H1 (cell line): ENCODE results near the gene MRPL50. TPM values are rescaled to one million over a fixed set of nuclear protein-coding genes. Genes with fewer than 3 reads are reported as not detected.

ENCODE experiments used
- CTCF ChIA-PET: fragments of 300-600 bp; sonication (Branson Sonifier 250); formaldehyde crosslinking; loops from one replicate; lab custom pipeline; 2021; ENCODE audit not compliant: partially characterized antibody; lab: Charles Lee
- POLR2A ChIA-PET: fragments of 300-600 bp; sonication (Branson Sonifier 250); formaldehyde crosslinking; loops from one replicate; lab custom pipeline; 2021; ENCODE audit warnings: inconsistent platforms; ENCODE audit not compliant: partially characterized antibody; lab: Charles Lee
- DNase-seq, 2 experiments: peaks; one replicate each; pipeline versions ENCODE4 v3.0.0 to v3.0.0-alpha.2; 2010 to 2022; ENCODE audit warnings: low spot score in 2 of 2, low read depth in 1 of 2, mixed read lengths in 1 of 2
- FAIRE-seq: peaks from 2 replicates; lab custom pipeline; 2011; peaks lifted over from hg19 to GRCh38; lab: Jason Lieb, UNC
- H2AFZ ChIP-seq: 2 replicates; pipeline ENCODE4 v1.8.1; 2012; ENCODE audit warnings: low read length, inconsistent platforms
- H2AK5ac ChIP-seq: 2 replicates; pipeline ENCODE4 v1.6.1; 2013; ENCODE audit warnings: low read depth, low read length
- H2BK120ac ChIP-seq: replicated peaks from 2 replicates; pipeline ENCODE3; 2013; ENCODE audit warnings: low read depth, low read length, inconsistent platforms
- H2BK12ac ChIP-seq: 2 replicates; pipeline ENCODE4 v1.6.1; 2013; ENCODE audit warnings: low read depth, low read length
- H2BK15ac ChIP-seq: 2 replicates; pipeline ENCODE4 v1.6.1; 2013; ENCODE audit warnings: low read length
- H2BK20ac ChIP-seq: 2 replicates; pipeline ENCODE4 v1.6.1; 2013; ENCODE audit warnings: low read length
- H2BK5ac ChIP-seq: 2 replicates; pipeline ENCODE4 v1.6.1; 2013; ENCODE audit warnings: low read depth, low read length
- H3K14ac ChIP-seq: 2 replicates; pipeline ENCODE4 v1.6.1; 2013; ENCODE audit warnings: inconsistent platforms; ENCODE audit not compliant: insufficient read length
- H3K18ac ChIP-seq: 2 replicates; pipeline ENCODE4 v1.6.1; 2013; ENCODE audit warnings: low read length; ENCODE audit errors: extremely low read depth
- H3K23ac ChIP-seq: 2 replicates; pipeline ENCODE4 v1.6.1; 2013; ENCODE audit warnings: inconsistent platforms; ENCODE audit not compliant: insufficient read length
- H3K23me2 ChIP-seq: 2 replicates; pipeline ENCODE4 v1.6.1; 2013; ENCODE audit warnings: low read depth, low read length
- H3K27ac ChIP-seq: 2 replicates; pipeline ENCODE4 v1.6.1; 2011; ENCODE audit warnings: low read depth, low read length, inconsistent platforms
- H3K27me3 ChIP-seq, 4 experiments: replicated peaks in 1 of 4; 1 replicate in 1 of 4; 2 replicates in 3 of 4; pipeline versions ENCODE4 v1.6.1 to v1.8.1; 2011 to 2013; ENCODE audit warnings: low read length in 3 of 4, mild to moderate bottlenecking in 3 of 4, inconsistent platforms in 2 of 4, mixed read lengths in 2 of 4, moderate library complexity in 1 of 4; ENCODE audit not compliant: control insufficient read depth in 3 of 4, insufficient read depth in 3 of 4; ENCODE audit errors: extremely low read depth in 1 of 4
- H3K36me3 ChIP-seq, 4 experiments: 2 replicates each; pipeline versions ENCODE4 v1.6.1 to v1.8.1; 2011 to 2013; ENCODE audit warnings: mild to moderate bottlenecking in 4 of 4, low read length in 3 of 4, moderate library complexity in 2 of 4, control low read depth in 1 of 4, inconsistent platforms in 1 of 4; ENCODE audit not compliant: insufficient read depth in 4 of 4, control insufficient read depth in 2 of 4
- H3K4ac ChIP-seq: replicated peaks from 2 replicates; pipeline ENCODE3; 2013; ENCODE audit warnings: low read length, low read depth, mixed read lengths, inconsistent platforms; ENCODE audit not compliant: insufficient read length
- H3K4me1 ChIP-seq, 4 experiments: replicated peaks in 1 of 4; 1 replicate in 1 of 4; 2 replicates in 3 of 4; pipeline versions ENCODE4 v1.6.1 to v1.8.1; 2011 to 2013; ENCODE audit warnings: low read length in 3 of 4, inconsistent platforms in 2 of 4, mixed read lengths in 1 of 4; ENCODE audit not compliant: insufficient read depth in 4 of 4, control insufficient read depth in 3 of 4
- H3K4me2 ChIP-seq, 2 experiments: 2 replicates each; pipeline versions ENCODE4 v1.6.1 to v1.8.1; 2011 to 2013; ENCODE audit warnings: low read depth in 2 of 2, low read length in 2 of 2, control low read depth in 1 of 2, inconsistent platforms in 1 of 2, mild to moderate bottlenecking in 1 of 2; ENCODE audit not compliant: insufficient read depth in 1 of 2
- H3K4me3 ChIP-seq, 4 experiments: fragments of 200-600, 300-600 bp in 1 of 4; sonication (generic), shearing (Covaris generic), sonication (Bioruptor Twin) in 1 of 4; 2 replicates each; pipeline versions ENCODE4 v1.5.1 to v1.8.1; 2011 to 2016; ENCODE audit warnings: low read length in 4 of 4, low read depth in 3 of 4, control low read depth in 2 of 4, inconsistent platforms in 2 of 4, mild to moderate bottlenecking in 2 of 4, mixed read lengths in 1 of 4, moderate library complexity in 1 of 4; ENCODE audit not compliant: insufficient read depth in 2 of 4; ENCODE audit errors: extremely low read depth in 1 of 4
- H3K56ac ChIP-seq: replicated peaks from 2 replicates; pipeline ENCODE3; 2013; ENCODE audit warnings: low read depth, mild to moderate bottlenecking, mixed read lengths, low read length, inconsistent platforms; ENCODE audit not compliant: insufficient read length
- H3K79me1 ChIP-seq: 2 replicates; pipeline ENCODE4 v1.6.1; 2013; ENCODE audit warnings: low read depth, low read length, control low read depth
- H3K79me2 ChIP-seq, 2 experiments: 2 replicates each; pipeline versions ENCODE4 v1.6.1 to v1.8.1; 2012 to 2013; ENCODE audit warnings: low read length in 2 of 2, mild to moderate bottlenecking in 2 of 2, inconsistent platforms in 1 of 2; ENCODE audit not compliant: insufficient read depth in 2 of 2, control insufficient read depth in 1 of 2
- H3K9ac ChIP-seq, 4 experiments: replicated peaks in 1 of 4; 1 replicate in 1 of 4; 2 replicates in 3 of 4; pipeline versions ENCODE4 v1.6.1 to v1.8.1; 2011 to 2013; ENCODE audit warnings: low read depth in 3 of 4, low read length in 3 of 4, control low read depth in 2 of 4, mild to moderate bottlenecking in 2 of 4, moderate library complexity in 2 of 4, inconsistent platforms in 1 of 4; ENCODE audit errors: extremely low read depth in 1 of 4
- H3K9me3 ChIP-seq, 2 experiments: 2 replicates each; pipeline versions ENCODE4 v1.6.1 to v1.8.1; 2012 to 2013; ENCODE audit warnings: mild to moderate bottlenecking in 2 of 2, moderate library complexity in 2 of 2, control low read depth in 1 of 2, inconsistent platforms in 1 of 2, low read depth in 1 of 2, low read length in 1 of 2, mixed read lengths in 1 of 2; ENCODE audit not compliant: insufficient read depth in 2 of 2
- H4K20me1 ChIP-seq, 2 experiments: replicated peaks in 1 of 2; 2 replicates each; pipeline versions ENCODE3 to v1.8.1; 2011 to 2013; ENCODE audit warnings: inconsistent platforms in 2 of 2, low read length in 2 of 2, mild to moderate bottlenecking in 1 of 2; ENCODE audit not compliant: insufficient read depth in 2 of 2, control insufficient read depth in 1 of 2
- H4K5ac ChIP-seq: 2 replicates; pipeline ENCODE4 v1.6.1; 2013; ENCODE audit warnings: low read length, low read depth, mixed read lengths, inconsistent platforms; ENCODE audit not compliant: insufficient read length
- H4K8ac ChIP-seq: 2 replicates; pipeline ENCODE4 v1.8.0; 2013; ENCODE audit warnings: mild to moderate bottlenecking, moderate library complexity, low read length, inconsistent platforms; ENCODE audit not compliant: insufficient read depth; ENCODE audit errors: extremely low read depth
- H4K91ac ChIP-seq: replicated peaks from 2 replicates; pipeline ENCODE3; 2013; ENCODE audit warnings: low read length, mixed read lengths, inconsistent platforms; ENCODE audit not compliant: insufficient read length
- ATF2 ChIP-seq: IDR thresholded peaks from 2 replicates; pipeline ENCODE4 v1.6.1; 2012; ENCODE audit warnings: low read length, inconsistent platforms
- BACH1 ChIP-seq: IDR thresholded peaks from 2 replicates; pipeline ENCODE4 v1.6.1; 2012; ENCODE audit warnings: low read length, improper control_type of control experiment
- CHD1 ChIP-seq: IDR thresholded peaks from 2 replicates; pipeline ENCODE4 v1.6.1; 2012; ENCODE audit warnings: low read depth, low read length, improper control_type of control experiment
- FOSL1 ChIP-seq: IDR thresholded peaks from 2 replicates; pipeline ENCODE4 v1.6.1; 2011; ENCODE audit warnings: mild to moderate bottlenecking, low read depth, low read length, moderate library complexity; ENCODE audit not compliant: insufficient read depth
- GTF2F1 ChIP-seq: IDR thresholded peaks from 2 replicates; pipeline ENCODE4 v1.6.1; 2012; ENCODE audit warnings: low read depth, low read length, improper control_type of control experiment, borderline replicate concordance
- JUN ChIP-seq: IDR thresholded peaks from 2 replicates; pipeline ENCODE4 v1.6.1; 2011; ENCODE audit warnings: low read depth, mild to moderate bottlenecking, improper control_type of control experiment, low read length
- JUND ChIP-seq: IDR thresholded peaks from 2 replicates; pipeline ENCODE4 v1.6.1; 2011; ENCODE audit warnings: mild to moderate bottlenecking, improper control_type of control experiment, low read length
- KDM4A ChIP-seq: IDR thresholded peaks from one replicate; pipeline ENCODE4 v1.7.1; 2012; ENCODE audit warnings: low read depth, mild to moderate bottlenecking, moderate library complexity, low read length, inconsistent platforms; ENCODE audit not compliant: severe bottlenecking
- MAX ChIP-seq: IDR thresholded peaks from 2 replicates; pipeline ENCODE4 v1.6.1; 2012; ENCODE audit warnings: inconsistent platforms
- SIN3A ChIP-seq, 2 experiments: IDR thresholded peaks in 1 of 2; conservative IDR thresholded peaks in 1 of 2; 2 replicates each; pipeline ENCODE4 v1.6.1; 2011 to 2012; ENCODE audit warnings: low read length in 2 of 2, improper control_type of control experiment in 1 of 2, low read depth in 1 of 2, mild to moderate bottlenecking in 1 of 2
- SIRT6 ChIP-seq: IDR thresholded peaks from one replicate; pipeline ENCODE4 v1.7.1; 2012; ENCODE audit warnings: low read length, inconsistent platforms
- SP2 ChIP-seq: IDR thresholded peaks from 2 replicates; pipeline ENCODE4 v1.6.1; 2012; ENCODE audit warnings: mild to moderate bottlenecking, low read length, inconsistent platforms
- TBP ChIP-seq: IDR thresholded peaks from 2 replicates; pipeline ENCODE4 v1.6.1; 2011; ENCODE audit warnings: low read depth, low read length, improper control_type of control experiment
- ZNF274 ChIP-seq: IDR thresholded peaks from 2 replicates; pipeline ENCODE4 v1.7.0; 2012; ENCODE audit warnings: low read length, borderline replicate concordance; ENCODE audit errors: extremely low read depth
- polyA plus RNA-seq, 7 experiments: library from polyadenylated mRNA; depleted of rRNA in 3 of 7; stranded (reverse) in 5 of 7; unstranded in 2 of 7; fragments of >200 nt in 5 of 7; fragments of 200-250 nt in 2 of 7; gene quantifications; 1 replicate in 5 of 7; 2 replicates in 1 of 7; 4 replicates in 1 of 7; pipeline versions ENCODE4 v1.2.1 to v1.2.3, GENCODE V29; 2011 to 2013; ENCODE audit warnings: missing spikeins in 2 of 7, mixed read lengths in 2 of 7
- total RNA-seq: library from RNA; stranded (reverse); fragmentation: NEBNext Ultra II Directional; extraction: Animal tissue kit (Norgen Biotek cat#: 25700); gene quantifications from 2 replicates; pipeline ENCODE4 v1.2.1, GENCODE V29; 2021

Gene MRPL50
- total and polyA plus RNA-seq, 2 of the 8 experiments (the other 6 are each of a cell fraction or from before 2014, with no cell fraction given): 17.8 to 25.1 TPM

GRCh38 chr9:101417977-101418376 lies 19.6 kb upstream of the MRPL50 start:
- H2AFZ ChIP-seq: no peak overlapping the region
- H3K23me2 ChIP-seq: no peaks in the 10 kb centered on the region; the same call in 1 of the 2 replicates
- no peak overlapping the region for H2AK5ac ChIP-seq
- no peak overlapping the region for H3K23ac ChIP-seq
- no peaks in the 10 kb centered on the region for H3K4me1 ChIP-seq
- DNase-seq: no peak
- FAIRE-seq: no peak
- H3K36me3 ChIP-seq: no peaks in the 10 kb centered on the region
- CTCF ChIA-PET: interaction anchor here (1.8 kb wide), 1 partner anchor 112 kb away, joined by 4 read pairs; no protein-coding TSS in a partner anchor
- no peak overlapping the region for H2BK120ac ChIP-seq
- H3K4ac ChIP-seq: no peak overlapping the region
- no peak overlapping the region for H3K9ac ChIP-seq
- no peak overlapping the region for H4K91ac ChIP-seq
- H3K56ac ChIP-seq: no peak overlapping the region
- H4K20me1 ChIP-seq: no peaks in the 10 kb centered on the region
- H2BK15ac ChIP-seq: no peak overlapping the region
- H3K18ac ChIP-seq: no peak overlapping the region
- no peaks in the 10 kb centered on the region for H3K9me3 ChIP-seq
- no peaks in the 10 kb centered on the region for H3K79me2 ChIP-seq
- no peaks in the 10 kb centered on the region for H3K79me1 ChIP-seq
- H4K8ac ChIP-seq: no peak overlapping the region
- H3K4me2 ChIP-seq: no peak overlapping the region
- no peak overlapping the region for H2BK20ac ChIP-seq
- H4K5ac ChIP-seq: no peak overlapping the region
- no peak overlapping the region for H2BK5ac ChIP-seq
- H3K14ac ChIP-seq: no peak overlapping the region
- H3K27ac ChIP-seq: no peak overlapping the region
- H2BK12ac ChIP-seq: no peak overlapping the region
- POLR2A ChIA-PET: interaction anchor here (2.6 kb wide), 1 partner anchor 19 kb away, joined by 6 read pairs; the partner anchor contains the start of genes MRPL50 and ZNF189
- H3K4me3 ChIP-seq: no peak overlapping the region
- H3K27me3 ChIP-seq: no peaks in the 10 kb centered on the region
- TF ChIP-seq ZNF274 (no peak), GTF2F1 (no peak), SP2 (no peak), SIN3A (conservative IDR thresholded peaks at IDR 0.05 in 1 of 2, IDR thresholded peaks at IDR 0.05 in 1 of 2; ENCODE audit: low read depth in 1 of 2, low read length in 2 of 2) (no peak), SIRT6 (no peak), TBP (no peak), JUN (no peak), CHD1 (no peak), KDM4A (no peak), ATF2 (no peak), JUND (no peak), BACH1 (no peak), MAX (no peak), FOSL1 (no peak)
